Muscle of leg (tissue), 11 donors: ENCODE data around the gene FUCA1. TPM values are rescaled to one million over a fixed set of nuclear protein-coding genes. Genes with fewer than 3 reads are reported as not detected.
A peak's percentile ranks its signal among the peaks of the same experiment; 100 is the strongest.
"Not testable (repeated sequence)": the region's sequence is repeated elsewhere in the genome, so short reads cannot be mapped to it uniquely, and the experiment has no call there.

Experiments
- DNase-seq: peaks from one replicate; pipeline ENCODE4 v3.0.0; 2013
- H3K27ac ChIP-seq: one replicate; pipeline ENCODE4 v1.5.1; 2013; ENCODE audit warnings: mild to moderate bottlenecking, low read length, control low read depth
- H3K27me3 ChIP-seq: one replicate; pipeline ENCODE4 v1.6.1; 2013; ENCODE audit warnings: low read length; ENCODE audit not compliant: control insufficient read depth, insufficient read depth
- H3K36me3 ChIP-seq: one replicate; pipeline ENCODE4 v1.6.1; 2013; ENCODE audit warnings: low read length; ENCODE audit not compliant: control insufficient read depth, insufficient read depth
- H3K4me1 ChIP-seq: one replicate; pipeline ENCODE4 v1.6.1; 2013; ENCODE audit warnings: low read length; ENCODE audit not compliant: control insufficient read depth, insufficient read depth
- H3K4me3 ChIP-seq: one replicate; pipeline ENCODE4 v1.5.1; 2013; ENCODE audit warnings: low read length, control low read depth
- H3K9me3 ChIP-seq: replicated peaks from 2 replicates; pipeline ENCODE4 v1.6.1; 2013; ENCODE audit warnings: low read depth, low read length; ENCODE audit not compliant: control insufficient read depth
- WGBS: methylation state at CpG from one replicate; pipeline ENCODE4 v1.1.5; 2013; ENCODE audit warnings: missing lambda C conversion rate; ENCODE audit not compliant: insufficient coverage; 5-methylcytosine and 5-hydroxymethylcytosine counted together
- polyA plus RNA-seq, 8 donors: library from polyadenylated mRNA; unstranded; fragments of 120-200 nt; gene quantifications; one replicate each; pipeline versions ENCODE4 v1.2.1 to v1.2.3, GENCODE V29; 2013; ENCODE audit warnings: inconsistent platforms in 1 of 8, low replicate concordance in 1 of 8; ENCODE audit not compliant: insufficient read length in 8 of 8, insufficient read depth in 1 of 8
- total RNA-seq: library from RNA; stranded (reverse); fragments of 120-200 nt; gene quantifications from one replicate; pipeline ENCODE4 v1.2.4, GENCODE V29; 2013

FUCA1 gene
- total and polyA plus RNA-seq, 9 donors: 12.7 to 20.4 (median 13.7) TPM

DNA sequence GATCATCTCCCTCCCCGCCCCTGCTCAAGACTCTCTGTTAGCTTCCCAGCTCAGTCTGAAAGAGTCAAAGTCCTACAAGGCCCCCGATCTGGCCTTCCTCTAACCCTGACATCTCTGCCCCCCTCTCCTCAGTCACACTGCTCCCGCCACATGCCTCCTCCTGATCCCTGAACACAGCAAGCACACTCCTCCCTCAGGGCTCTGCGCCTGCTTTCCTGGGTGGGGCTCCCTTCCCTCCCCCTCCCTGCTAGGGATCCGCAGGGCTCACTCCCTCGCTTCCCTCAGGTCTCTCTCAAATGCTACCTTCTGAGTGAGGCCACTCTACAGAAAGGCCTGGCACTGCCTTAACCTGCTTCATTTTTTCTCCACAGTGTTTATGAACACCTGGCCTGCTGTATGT is 61.8 kb downstream of the FUCA1 start:
- Histone ChIP-seq H3K4me3 (no peak overlapping the region), H3K4me1 (peaks cover 4% of the 10 kb centered on the region), H3K27ac (no peak overlapping the region), H3K27me3 (no peaks in the 10 kb centered on the region), H3K9me3 (no peaks in the 10 kb centered on the region), H3K36me3 (peaks cover 55% of the 10 kb centered on the region)
- no peak for DNase-seq
- WGBS: 72% methylated on average over 6 of the region's 6 CpGs

DNA sequence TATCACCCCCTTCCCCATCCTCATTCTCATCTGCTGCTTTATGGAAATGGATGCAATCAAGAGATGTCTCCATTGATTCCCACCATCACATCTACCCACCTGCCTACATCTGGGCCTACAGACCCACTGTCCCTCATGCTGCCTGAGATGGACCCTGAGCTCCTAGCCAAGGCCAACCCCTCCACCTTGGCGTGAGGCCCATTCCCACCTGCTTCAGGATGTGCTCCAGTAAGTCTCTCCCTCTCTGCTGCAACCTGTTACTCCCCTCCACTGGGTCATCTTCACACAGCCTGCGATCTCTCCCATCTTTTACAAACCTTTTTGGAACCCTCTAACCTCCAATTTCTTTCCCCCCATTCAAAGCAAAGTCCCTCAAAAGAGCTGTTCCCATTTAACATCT is 63.1 kb downstream of the FUCA1 start:
- Histone ChIP-seq H3K9me3 (no peaks in the 10 kb centered on the region), H3K36me3 (peaks cover 44% of the 10 kb centered on the region), H3K4me1 (peaks cover 7% of the 10 kb centered on the region), H3K27ac (no peak overlapping the region), H3K4me3 (no peak overlapping the region), H3K27me3 (no peaks in the 10 kb centered on the region)
- DNase-seq: no peak
- 94% methylated on average over 2 of the region's 2 CpGs for WGBS

- WGBS: 89% methylated on average over 3 of the region's 7 CpGs
- H3K27me3 ChIP-seq: no peaks in the 10 kb centered on the region
- peaks cover 14% of the 10 kb centered on the region for H3K4me1 ChIP-seq
- peak; percentile 19 for DNase-seq
- H3K27ac ChIP-seq: peak overlapping the region; percentile 29
- H3K36me3 ChIP-seq: peaks cover 39% of the 10 kb centered on the region
- H3K4me3 ChIP-seq: no peak overlapping the region
- no peaks in the 10 kb centered on the region for H3K9me3 ChIP-seq
Observed at GRCh38 chr1:23804183-23804835, 63.8 kb downstream of the FUCA1 start.

DNA sequence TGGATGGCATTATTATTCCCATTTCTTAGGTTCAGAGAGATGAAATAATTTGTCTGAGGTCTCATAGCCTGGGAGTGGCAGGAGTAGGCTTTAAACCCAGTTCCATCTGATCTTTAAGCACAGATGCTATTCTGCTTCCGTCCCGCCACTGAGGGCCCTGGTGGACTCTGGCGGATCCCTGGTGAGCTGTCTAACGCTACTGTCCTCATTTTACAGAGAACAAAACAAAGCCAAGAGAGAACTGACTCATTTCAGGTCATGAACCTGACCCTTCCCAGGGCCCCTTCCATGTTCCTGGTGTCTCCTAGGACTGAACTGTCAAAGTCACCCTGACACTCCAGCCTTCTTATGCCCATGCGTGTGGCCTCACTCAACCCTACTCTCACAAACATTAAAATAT is 64.4 kb downstream of the FUCA1 start:
- peaks cover 39% of the 10 kb centered on the region for H3K36me3 ChIP-seq
- H3K27ac ChIP-seq: no peak overlapping the region
- 93% methylated on average over 4 of the region's 5 CpGs for WGBS

GRCh38 chr1:23802809-23803342 is 65.2 kb downstream of the FUCA1 start:
- not testable (repeated sequence) for H3K9me3 ChIP-seq, H3K27ac ChIP-seq, DNase-seq, H3K4me3 ChIP-seq, H3K27me3 ChIP-seq
- 90% methylated on average over 5 of the region's 7 CpGs for WGBS
- Histone ChIP-seq H3K4me1 (peaks cover 21% of the 10 kb centered on the region), H3K36me3 (peaks cover 43% of the 10 kb centered on the region)

More for the DNA sequence above, 64.4 kb downstream of the FUCA1 start:
- no peaks in the 10 kb centered on the region for H3K9me3 ChIP-seq
- H3K4me1 ChIP-seq: peaks cover 20% of the 10 kb centered on the region
- no peak for DNase-seq
- H3K4me3 ChIP-seq: no peak overlapping the region
- no peaks in the 10 kb centered on the region for H3K27me3 ChIP-seq

DNA sequence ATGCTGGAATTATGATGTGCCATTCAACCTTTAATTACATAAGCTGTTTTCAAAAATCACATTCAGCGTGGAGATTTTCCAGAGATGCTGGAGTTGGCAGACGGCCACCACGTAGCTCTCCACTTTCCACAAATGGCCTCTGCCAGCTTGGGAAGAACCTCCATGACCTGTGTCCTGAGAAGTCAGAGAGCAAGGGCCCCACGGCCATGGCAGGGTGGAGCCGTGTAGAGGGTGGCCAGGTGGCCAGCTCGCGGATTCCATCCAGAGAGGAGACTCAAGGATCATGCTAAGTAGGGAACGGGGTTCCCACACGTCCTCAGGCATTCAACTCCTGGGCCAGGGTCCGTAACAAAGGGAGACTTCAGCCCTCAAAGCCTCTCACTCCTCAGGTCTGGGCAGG is 66.2 kb downstream of the FUCA1 start:
- Histone ChIP-seq H3K36me3 (peaks cover 41% of the 10 kb centered on the region), H3K4me1 (peaks cover 21% of the 10 kb centered on the region), H3K4me3 (no peak overlapping the region), H3K27ac (no peak overlapping the region), H3K27me3 (no peaks in the 10 kb centered on the region), H3K9me3 (no peaks in the 10 kb centered on the region)
- 51% methylated on average over 10 of the region's 10 CpGs for WGBS
- DNase-seq: peak; percentile 23

GRCh38 chr1:23801338-23801748 is 66.7 kb downstream of the FUCA1 start:
- Histone ChIP-seq H3K4me1 (peaks cover 21% of the 10 kb centered on the region), H3K27ac (peak overlapping the region; percentile 85), H3K36me3 (peaks cover 41% of the 10 kb centered on the region), H3K27me3 (no peaks in the 10 kb centered on the region), H3K9me3 (no peaks in the 10 kb centered on the region), H3K4me3 (peak overlapping the region; percentile 89)
- DNase-seq: peak; percentile 18
- 6% methylated on average over 16 of the region's 19 CpGs for WGBS

DNA sequence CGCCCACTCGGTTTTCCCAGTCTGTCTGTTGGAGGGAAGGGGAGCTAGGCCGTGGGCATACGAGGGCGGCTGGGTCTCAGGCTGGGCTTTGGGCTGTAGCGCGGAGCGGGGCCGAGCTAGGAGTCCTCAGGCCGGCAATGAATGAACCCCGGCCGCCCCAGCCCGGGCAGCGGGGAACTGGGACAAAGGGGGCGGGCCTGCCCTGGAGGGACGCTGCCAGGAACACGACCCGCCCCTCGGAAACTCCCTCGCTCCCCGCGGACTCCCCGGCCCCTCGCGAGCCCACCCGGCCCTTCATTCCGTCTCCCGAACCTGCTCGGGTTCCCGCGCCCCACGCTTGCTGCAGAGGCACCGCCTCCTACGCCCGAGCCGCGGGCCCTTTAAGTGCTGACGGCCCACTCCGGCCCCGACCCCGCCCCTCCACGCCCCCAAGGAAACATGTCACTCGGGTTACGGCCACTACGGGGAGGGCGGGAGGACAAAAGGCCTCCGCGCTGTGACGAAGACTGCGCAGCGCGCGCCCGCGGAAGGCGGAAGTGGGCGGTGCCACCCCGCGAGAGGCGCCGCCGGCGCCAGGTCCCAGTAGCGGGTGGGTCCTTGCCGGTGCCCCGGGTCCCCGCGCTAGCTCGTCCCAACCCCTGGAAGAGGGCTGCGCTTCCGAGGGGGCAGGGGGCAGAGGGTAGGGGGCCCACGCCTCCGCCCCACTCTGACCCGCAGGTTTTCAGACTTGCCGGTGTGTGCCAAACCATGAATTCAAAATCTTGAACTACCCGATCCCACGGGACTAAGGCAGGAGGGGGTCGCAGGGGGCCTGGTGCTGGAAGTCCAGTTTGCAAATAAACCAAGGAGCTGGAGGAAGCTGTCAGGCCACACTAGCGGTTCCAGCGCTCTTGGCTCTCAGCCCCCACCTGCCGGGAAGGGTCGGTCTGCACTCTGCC is 67.4 kb downstream of the FUCA1 start, which contains the start of gene GALE:
TSS of gene GALE (minus strand) at position 355 of the 938 bp plus-strand sequence. CDS start 1,747 bp downstream, outside the sequence.
- Histone ChIP-seq H3K4me1 (peaks cover 24% of the 10 kb centered on the region), H3K27me3 (no peaks in the 10 kb centered on the region), H3K9me3 (no peaks in the 10 kb centered on the region), H3K4me3 (peak within 1 kb of the TSS; percentile 89), H3K36me3 (peaks cover 44% of the 10 kb centered on the region), H3K27ac (peak within 1 kb of the TSS; percentile 95)
- peak; percentile 99 for DNase-seq
- under 1% methylated on average over 82 of the region's 82 CpGs for WGBS

GRCh38 chr1:23799570-23800399 is 68.3 kb downstream of the FUCA1 start:
- WGBS: 1% methylated on average over 44 of the region's 48 CpGs
- Histone ChIP-seq H3K9me3 (no peaks in the 10 kb centered on the region), H3K36me3 (peaks cover 49% of the 10 kb centered on the region), H3K4me1 (peaks cover 27% of the 10 kb centered on the region), H3K4me3 (peak overlapping the region; percentile 89), H3K27ac (peak overlapping the region; percentile 95), H3K27me3 (no peaks in the 10 kb centered on the region)
- peak; percentile 52 for DNase-seq
